Measurements from ENCODE around the gene ZKSCAN1.
"Not testable (repeated sequence)": the region's sequence is repeated elsewhere in the genome, so short reads cannot be mapped to it uniquely, and the experiment has no call there.

Gene ZKSCAN1

DNA sequence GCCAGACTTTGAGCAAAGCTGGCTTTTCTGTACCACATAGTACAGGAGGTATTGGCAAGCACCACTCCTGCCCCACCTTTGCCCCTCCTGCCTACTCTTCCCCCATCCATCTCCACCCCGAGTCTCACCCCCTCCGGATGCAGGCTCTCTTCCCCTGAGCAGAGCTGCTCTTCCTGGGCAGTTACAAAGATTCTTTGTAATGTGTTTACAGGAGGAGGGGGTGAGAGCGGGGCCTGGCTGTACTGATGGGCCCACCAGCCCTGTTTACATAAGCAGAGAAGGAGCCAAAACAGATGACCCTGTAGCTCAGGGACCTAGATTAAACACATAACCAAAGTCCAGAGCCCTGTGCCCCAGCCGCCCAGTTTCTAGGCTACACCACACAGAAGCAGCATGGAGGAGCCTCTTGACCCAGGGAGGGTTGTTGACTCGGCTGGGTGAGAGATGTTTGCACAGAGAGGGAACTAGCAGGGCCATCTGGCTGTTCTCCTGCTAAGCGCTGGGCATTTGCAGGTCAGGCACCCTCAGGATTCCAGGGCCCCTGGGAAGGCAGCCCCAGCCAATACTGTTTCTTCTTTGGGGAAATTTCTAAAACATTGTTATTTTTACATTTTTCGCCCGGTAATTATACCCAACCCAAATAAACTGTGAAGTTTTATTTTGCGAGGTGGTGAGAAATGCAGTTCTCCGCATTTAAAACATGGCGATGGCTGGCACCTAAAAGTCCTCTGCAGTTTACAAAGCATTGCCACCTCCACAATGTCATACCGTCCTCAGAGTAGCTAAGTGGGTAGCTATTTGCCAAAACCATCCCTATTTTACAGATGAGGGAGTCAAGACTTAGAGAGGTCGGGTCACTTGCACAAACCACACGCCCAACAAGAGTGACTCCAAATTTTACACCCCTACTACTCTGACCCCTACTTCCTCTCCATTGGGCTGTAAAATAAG lies 11.4 kb upstream of the ZKSCAN1 start:
- no peak for DNase-seq (ENCODE audit: low read depth)

DNA sequence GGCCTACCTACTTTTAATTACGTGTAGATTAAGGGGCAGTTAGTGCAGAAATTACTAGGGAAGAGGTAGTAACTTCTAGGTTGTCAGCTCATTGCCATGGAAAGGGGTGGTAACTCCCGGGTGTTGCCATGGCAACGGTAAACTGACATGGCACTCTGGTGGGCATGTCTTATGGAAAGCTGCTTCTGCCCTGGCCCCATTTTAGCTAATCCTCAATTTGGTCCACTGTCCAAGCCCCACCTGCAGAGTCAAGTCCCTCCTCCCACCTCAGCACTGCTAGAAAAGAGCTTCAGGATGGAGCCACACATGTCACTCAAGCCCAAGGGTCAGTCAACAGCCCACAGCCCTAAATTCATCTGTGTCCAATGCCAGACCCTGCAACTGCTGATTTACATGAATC lies 7.5 kb upstream of the ZKSCAN1 start:
- no peak for DNase-seq (ENCODE audit: low read depth)

DNA sequence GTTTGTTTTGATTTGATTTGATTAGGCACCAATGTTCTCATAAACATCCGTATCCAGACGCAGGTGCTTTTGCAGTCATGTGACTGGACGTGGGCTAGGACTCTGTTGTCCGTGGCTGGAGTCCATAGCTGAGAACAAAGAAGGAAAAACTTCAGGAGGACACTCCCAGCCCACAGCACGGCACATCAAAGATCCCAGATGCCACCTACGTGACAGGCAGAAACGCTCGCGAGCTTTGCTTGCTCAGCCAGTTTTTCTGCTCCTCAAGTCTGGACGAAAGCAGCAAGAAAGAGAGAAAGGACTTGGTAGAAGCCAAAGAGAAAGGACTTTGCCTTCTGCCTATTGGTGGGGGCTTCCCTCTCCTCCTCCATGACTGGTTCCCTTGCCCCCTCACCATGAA lies 6.9 kb upstream of the ZKSCAN1 start:
- no peak for DNase-seq (ENCODE audit: low read depth)

DNA sequence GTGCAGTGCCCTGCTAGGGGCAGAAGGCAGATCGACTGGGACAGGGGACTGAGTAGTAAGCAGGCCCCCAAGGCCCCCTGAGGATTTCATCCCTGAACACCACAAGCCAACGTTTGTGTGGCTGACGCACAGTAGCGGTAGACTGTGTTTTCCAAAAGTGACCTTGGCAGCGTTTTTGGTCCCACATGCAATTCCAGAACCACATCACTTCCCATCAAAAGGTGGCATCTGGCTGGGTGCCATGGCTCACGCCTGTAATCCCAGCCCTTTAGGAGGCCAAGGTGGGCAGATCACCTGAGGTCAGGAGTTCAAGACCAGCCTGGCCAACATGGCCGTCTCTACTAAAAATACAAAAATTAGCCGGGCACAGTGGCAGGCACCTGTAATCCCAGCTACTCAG lies 5.4 kb upstream of the ZKSCAN1 start:
- DNase-seq (ENCODE audit: low read depth), result not testable (repeated sequence)

DNA sequence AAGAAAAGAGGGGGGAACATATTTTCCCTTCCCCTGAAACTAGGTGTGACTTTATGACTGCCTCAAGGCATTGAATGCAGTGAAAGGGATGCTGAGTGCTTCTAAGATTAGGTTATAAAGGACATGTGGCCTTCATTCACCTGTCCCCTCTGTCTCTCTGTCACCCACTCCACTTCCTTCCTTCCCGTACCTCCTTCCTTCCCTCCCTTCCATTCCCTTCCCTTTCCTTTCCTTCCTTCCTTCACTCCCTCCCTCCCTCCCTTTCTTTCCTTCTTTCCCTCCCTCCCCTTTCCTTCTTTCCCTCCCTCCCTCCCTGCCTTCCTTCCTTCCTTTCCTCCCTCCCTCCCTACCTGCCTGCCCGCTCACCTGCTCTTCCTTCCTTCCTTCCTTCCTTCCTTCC lies 4.5 kb upstream of the ZKSCAN1 start:
- no peak for DNase-seq (ENCODE audit: low read depth)

DNA sequence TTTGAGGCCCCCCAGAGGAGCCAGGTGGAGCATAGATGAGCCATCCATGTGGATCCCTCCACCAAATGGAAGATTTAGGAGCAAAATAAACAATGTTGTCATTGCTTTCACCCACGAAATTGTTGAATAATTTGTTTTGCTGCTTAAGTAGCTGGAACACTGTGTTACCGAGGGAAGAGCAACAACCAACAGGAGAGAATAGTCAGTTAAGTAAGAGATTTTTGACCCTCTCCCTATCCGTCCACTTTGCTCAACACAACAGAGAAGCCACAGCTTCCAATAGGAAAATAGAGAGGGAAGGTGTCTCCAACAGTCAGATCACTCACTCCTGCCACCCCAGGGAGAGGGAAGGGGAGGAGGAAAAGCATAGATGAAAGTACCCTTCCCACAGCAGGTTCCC lies 3.9 kb upstream of the ZKSCAN1 start:
- no peak for DNase-seq (ENCODE audit: low read depth)

DNA sequence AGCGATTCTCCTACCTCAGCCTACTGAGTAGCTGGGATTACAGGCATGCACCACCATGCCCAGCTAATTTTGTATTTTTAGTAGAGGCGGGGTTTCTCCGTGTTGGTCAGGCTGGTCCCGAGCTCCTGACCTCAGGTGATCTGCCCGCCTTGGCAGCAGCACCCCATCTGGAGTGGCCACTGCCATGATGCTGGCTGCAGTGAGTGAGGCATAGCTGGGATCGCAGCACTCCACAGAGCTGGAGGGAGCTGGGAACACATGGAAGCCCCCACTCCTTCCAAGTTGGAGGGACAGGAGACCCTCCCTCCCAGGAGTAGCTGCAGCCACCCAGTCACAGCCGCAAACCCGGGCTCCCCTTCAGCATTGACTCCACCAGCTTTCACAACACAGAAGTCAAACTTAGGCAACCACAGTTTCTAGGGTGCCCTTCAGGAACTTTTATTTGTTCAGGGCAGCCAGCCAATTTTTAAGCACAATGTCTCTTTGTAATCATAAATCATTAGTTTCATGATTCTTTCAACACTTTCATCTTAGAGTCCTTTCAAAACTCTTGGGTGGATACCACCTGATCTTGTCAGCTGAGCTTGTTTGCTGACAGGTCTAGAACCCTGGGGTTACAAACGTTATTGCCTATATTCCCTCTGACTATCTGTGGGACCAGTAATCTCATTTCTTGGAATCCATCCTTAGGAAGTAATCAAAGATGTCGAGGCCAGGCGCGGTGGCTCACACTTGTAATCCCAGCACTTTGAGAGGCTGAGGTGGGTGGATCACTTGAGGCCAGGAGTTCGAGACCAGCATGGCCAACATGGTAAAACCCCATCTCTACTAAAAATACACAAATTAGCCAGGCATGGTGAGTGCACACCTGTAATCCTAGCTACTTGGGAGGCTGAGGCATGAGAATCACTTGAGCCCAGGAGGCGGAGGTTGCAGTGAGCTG lies 2.7 kb upstream of the ZKSCAN1 start:
- DNase-seq (ENCODE audit: low read depth), result not testable (repeated sequence)

DNA sequence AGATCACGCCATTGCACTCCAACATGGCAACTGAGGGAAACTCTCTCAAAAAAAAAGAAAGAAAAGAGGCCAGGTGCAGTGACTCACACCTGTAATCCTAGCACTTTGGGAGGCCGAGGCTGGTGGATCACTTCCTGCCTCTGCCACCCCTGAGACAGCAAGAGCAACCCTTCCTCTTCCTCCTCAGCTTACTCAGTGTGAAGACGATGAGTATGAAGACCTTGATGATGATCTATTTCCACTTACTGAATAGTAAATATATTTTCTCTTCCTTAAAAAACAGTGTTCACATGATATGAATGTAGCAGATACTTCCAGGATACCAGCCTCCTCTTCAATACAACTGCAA lies 2.1 kb upstream of the ZKSCAN1 start:
- no peak for DNase-seq (ENCODE audit: low read depth)

DNA sequence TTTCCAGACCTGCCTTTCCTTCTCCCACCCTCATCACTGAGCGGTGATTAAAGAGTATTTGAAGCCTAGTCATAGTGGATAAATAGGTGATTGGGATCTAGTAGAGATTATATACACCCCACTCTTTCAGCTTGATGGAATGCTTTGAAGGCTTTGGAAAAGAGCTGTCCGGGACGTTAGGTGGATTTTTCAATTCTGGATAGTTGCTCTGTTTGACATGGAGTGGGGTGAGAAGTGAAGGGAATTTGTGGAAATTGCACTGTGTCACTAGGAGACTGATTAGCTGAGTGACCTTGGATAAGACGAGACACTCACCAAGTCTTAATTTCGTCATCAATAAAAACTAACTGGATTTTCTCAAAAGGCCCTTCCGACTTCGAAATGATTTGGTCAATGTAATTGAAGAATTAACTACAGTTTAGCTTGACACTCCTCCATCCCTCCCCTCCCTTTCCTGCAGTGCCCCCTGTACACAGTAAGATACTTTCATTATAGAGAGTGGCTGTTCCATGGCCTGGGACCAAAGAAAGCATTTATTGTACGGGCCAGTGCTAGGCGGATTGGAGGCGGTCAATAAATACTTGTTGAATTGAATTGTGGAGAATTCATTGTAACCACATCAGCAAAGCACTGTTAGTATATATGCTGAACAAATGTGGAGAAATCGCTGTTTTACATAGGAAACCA lies 962 bp downstream of the ZKSCAN1 start:
- no peak for DNase-seq (ENCODE audit: low read depth)

DNA sequence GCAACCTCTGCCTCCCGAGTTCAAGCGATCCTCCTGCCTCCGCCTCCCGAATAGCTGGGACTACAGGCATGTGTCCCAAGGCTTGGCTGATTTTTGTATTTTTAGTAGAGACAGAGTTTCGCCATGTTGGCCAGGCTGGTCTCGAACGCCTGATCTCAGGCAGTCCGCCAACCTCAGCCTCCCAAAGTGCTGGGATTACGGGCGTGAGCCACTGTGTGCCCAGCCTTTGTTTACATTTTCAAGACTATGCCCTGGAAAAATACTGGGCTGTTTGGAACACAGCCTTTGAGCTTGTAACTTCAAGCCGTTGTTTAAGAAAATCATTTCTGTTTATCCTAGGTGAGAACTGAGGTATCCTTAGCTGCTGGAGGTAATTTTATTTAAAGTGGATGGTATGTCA lies 1.9 kb downstream of the ZKSCAN1 start:
- DNase-seq (ENCODE audit: low read depth), result no peak

DNA sequence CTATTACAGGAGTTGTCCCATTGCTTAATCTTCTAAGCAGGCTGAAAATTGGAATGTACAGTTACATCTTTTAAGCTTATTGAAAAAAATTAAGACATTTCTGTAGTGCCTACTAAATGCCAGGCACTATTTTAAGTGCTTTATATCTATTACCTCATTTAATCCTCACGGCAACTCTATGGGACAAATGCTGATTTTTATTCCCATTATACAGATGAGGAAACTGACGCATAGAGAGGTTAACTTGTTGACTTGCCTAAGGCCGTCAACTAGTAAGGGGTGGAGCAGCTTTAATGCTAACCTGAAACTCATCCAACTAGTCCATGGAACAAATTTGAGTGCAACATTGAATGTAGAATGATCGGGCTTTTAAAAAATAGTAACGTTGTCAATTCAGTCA lies 2.5 kb downstream of the ZKSCAN1 start:
- DNase-seq (ENCODE audit: low read depth), result no peak

DNA sequence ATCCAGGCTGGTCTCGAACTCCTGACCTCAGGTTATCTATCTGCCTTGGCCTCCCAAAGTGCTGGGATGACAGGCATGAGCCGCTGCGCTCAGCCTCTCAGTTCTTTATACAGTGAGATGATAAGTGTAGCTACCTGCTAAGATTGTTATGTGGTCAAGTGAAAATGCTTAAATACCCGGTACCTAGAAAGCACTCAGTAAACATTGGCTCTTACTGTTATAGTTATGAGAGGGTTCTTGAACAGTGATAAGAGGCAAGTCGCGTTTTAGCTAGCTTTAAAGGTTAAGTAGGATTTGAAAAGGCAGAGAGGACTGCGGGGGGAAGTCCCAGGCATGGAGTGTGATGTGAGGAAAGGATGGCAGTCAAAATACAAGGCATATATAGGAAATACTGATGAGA lies 4.5 kb downstream of the ZKSCAN1 start:
- DNase-seq (ENCODE audit: low read depth), result no peak

DNA sequence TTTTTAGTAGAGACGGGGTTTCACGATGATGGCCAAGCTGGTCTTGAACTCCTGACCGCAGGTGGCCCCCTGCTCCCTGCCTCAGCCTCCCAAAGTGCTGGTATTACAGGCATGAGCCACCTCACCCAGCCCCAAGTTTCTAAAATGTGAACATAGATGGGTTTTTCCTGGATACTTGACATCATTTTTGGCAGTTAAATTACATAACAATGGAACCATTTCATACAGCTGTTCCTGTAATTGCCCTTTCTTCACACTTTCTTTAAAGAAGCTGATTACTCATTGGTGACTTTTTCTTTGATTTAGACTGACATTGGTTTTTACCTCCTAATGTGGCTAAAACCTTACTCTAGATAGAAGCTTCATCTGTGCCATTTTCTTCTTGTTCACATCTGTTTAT lies 5.9 kb downstream of the ZKSCAN1 start:
- no peak for DNase-seq (ENCODE audit: low read depth)

DNA sequence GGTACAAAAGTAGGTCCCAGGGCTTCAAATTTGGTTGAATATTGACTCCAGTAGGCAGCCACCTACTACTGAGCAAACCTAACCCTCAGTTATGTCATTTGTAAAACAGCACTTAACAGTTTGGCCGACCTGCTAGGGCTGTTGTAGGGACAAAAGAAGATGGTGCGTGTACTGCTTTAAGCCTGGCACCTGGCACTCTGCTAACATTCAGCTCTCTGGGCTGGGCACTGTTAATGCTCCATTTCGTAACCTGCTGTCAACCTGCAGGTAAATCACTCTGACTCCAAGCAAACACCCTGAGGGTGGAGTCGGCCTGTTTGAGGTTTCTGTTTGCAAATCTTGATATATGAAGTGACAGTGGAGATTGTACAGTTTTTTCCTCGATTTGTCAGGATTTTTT lies 7.2 kb downstream of the ZKSCAN1 start:
- no peak for DNase-seq (ENCODE audit: low read depth)

DNA sequence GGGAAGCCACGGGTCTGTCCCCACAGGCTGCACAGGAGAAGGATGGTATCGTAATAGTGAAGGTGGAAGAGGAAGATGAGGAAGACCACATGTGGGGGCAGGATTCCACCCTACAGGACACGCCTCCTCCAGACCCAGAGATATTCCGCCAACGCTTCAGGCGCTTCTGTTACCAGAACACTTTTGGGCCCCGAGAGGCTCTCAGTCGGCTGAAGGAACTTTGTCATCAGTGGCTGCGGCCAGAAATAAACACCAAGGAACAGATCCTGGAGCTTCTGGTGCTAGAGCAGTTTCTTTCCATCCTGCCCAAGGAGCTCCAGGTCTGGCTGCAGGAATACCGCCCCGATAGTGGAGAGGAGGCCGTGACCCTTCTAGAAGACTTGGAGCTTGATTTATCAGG lies 8.1 kb downstream of the ZKSCAN1 start:
- DNase-seq (ENCODE audit: low read depth), result no peak

DNA sequence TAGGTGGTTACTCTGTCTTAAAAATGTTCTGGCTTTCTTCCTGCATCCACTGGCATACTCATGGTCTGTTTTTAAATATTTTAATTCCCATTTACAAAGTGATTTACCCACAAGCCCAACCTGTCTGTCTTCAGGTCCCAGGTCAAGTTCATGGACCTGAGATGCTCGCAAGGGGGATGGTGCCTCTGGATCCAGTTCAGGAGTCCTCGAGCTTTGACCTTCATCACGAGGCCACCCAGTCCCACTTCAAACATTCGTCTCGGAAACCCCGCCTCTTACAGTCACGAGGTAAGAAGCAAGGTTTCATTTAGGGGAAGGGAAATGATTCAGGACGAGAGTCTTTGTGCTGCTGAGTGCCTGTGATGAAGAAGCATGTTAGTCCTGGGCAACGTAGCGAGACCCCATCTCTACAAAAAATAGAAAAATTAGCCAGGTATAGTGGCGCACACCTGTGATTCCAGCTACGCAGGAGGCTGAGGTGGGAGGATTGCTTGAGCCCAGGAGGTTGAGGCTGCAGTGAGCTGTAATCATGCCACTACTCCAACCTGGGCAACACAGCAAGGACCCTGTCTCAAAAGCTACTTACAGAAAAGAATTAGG lies 8.7 kb downstream of the ZKSCAN1 start:
- DNase-seq (ENCODE audit: low read depth), result no peak

DNA sequence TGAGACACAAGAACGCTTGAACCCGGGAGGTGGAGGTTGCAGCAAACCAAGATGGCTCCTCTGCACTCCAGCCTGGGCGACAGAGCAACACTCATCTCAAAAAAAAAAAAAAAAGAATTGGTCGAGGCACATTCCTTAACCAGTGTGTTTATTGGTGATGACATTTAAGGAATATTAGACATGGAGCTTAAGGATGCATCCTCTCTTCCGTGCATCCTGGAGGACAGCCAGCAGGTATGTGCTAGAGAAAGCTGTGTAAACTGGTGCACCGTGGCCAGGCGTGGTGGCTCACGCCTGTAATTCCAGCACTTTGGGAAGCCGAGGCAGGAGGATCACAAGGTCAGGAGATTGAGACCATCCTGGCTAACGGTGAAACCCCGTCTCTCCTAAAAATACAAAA lies 11.8 kb downstream of the ZKSCAN1 start:
- no peak for DNase-seq (ENCODE audit: low read depth)

DNA sequence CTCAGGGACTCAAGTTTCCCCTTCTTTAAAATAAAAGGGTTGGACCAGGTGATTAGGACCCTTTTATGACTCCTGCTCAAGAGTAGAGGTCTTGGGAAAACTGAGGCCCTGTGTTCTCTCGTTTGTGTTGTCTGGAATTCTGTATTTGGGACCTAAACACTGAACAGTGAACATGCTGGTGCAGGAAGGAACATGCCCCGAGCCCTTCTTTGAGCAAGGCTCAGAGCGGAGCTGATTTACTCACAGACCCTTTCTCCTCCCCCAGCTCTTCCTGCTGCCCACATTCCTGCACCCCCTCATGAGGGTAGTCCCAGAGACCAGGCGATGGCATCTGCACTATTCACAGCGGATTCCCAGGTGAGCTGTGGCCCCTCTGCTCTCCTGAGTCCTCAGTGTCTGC lies 14.2 kb downstream of the ZKSCAN1 start:
- DNase-seq (ENCODE audit: low read depth), result no peak

DNA sequence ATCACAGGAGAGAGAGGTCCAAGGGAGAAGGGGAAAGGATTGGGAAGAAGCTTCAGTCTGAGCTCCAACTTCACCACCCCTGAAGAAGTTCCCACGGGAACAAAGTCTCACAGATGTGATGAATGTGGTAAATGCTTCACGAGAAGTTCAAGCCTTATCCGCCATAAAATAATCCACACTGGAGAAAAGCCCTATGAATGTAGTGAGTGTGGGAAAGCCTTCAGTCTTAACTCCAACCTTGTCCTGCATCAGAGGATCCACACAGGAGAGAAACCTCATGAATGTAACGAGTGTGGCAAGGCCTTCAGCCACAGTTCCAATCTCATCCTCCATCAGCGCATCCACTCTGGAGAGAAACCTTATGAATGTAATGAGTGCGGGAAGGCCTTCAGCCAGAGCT lies 18.1 kb downstream of the ZKSCAN1 start:
- no peak for DNase-seq (ENCODE audit: low read depth)

DNA sequence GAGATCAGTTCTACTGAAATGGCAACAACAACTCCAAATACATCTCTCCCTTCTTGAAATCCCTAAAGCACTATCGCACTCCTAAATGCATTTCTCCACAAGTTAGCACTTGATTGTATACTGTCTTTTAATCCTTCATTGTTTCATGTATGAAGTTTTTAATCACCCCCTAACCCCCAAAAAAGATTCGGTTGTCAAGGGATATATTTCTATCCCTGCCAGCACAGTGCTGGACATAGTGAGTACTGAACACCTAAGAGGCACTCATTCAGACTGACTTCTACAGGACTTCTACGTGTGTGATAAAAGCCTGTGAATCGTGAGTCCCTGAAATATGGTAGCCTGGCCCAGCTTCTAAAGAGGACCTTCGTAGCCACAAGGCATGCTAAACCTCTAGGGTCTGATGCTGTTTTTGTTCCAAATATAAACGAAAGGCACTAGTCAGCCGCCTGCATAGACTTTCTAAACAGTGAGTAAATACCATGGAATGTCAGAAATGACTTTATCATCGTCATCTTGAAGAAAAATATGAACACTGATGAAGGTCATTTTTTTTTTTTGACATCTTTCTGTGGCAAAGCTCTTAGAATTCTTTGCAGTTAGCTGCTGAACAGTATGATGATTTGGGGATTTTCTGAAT lies 19.6 kb downstream of the ZKSCAN1 start:
- DNase-seq (ENCODE audit: low read depth), result no peak

DNA sequence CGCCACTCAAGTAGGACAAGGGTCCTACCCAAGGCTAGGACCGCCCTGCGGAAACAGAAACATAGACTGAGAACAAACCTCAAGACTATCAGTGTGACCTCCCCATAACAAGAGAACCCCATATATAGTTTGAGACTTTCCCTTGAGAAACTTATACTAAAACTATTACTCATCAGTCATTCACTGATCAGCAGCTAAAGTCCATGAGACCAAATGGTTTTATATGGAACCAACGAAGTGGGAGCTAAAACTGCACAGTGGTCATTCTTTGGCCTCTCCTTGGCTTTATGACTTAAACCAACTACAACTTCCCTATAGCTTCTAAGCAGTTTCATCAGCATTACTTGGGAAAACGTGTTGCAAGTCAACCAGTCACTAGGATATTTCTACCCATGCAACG lies 20.5 kb downstream of the ZKSCAN1 start:
- no peak for DNase-seq (ENCODE audit: low read depth)

DNA sequence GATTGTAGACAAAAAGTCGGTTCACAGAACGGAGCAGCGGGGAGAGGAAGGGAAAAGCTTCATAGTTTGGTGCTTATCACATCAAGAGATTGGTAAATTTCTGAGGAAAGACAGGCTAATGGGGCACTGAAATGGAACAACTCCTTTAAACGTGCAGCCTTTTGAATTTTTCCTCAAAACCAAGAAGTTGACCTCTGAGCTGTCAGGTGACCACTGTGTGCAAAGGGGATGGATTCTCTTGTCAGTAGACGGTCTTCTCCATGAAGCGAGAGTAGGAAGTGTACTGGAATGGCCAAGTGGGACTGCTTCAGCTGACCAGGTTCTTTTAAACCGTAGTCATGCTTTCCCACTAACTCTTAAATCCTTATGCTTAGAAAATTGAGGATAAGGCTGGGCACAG lies 22.9 kb downstream of the ZKSCAN1 start:
- no peak for DNase-seq (ENCODE audit: low read depth)
